Stimulated activated CD4-positive, alpha-beta T cell treated with anti-CD3 and anti-CD28 coated beads, Interleukin-4, amount 100 ng/mL, for 48 hours (primary cell): ENCODE results near the gene CDH18.

Experiments used
- DNase-seq, 2 donors: peaks; one replicate each; pipeline ENCODE4 v3.0.0-alpha.2; 2020; ENCODE audit warnings: low read depth in 2 of 2

CDH18 gene, protein sequence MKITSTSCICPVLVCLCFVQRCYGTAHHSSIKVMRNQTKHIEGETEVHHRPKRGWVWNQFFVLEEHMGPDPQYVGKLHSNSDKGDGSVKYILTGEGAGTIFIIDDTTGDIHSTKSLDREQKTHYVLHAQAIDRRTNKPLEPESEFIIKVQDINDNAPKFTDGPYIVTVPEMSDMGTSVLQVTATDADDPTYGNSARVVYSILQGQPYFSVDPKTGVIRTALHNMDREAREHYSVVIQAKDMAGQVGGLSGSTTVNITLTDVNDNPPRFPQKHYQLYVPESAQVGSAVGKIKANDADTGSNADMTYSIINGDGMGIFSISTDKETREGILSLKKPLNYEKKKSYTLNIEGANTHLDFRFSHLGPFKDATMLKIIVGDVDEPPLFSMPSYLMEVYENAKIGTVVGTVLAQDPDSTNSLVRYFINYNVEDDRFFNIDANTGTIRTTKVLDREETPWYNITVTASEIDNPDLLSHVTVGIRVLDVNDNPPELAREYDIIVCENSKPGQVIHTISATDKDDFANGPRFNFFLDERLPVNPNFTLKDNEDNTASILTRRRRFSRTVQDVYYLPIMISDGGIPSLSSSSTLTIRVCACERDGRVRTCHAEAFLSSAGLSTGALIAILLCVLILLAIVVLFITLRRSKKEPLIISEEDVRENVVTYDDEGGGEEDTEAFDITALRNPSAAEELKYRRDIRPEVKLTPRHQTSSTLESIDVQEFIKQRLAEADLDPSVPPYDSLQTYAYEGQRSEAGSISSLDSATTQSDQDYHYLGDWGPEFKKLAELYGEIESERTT

DNA sequence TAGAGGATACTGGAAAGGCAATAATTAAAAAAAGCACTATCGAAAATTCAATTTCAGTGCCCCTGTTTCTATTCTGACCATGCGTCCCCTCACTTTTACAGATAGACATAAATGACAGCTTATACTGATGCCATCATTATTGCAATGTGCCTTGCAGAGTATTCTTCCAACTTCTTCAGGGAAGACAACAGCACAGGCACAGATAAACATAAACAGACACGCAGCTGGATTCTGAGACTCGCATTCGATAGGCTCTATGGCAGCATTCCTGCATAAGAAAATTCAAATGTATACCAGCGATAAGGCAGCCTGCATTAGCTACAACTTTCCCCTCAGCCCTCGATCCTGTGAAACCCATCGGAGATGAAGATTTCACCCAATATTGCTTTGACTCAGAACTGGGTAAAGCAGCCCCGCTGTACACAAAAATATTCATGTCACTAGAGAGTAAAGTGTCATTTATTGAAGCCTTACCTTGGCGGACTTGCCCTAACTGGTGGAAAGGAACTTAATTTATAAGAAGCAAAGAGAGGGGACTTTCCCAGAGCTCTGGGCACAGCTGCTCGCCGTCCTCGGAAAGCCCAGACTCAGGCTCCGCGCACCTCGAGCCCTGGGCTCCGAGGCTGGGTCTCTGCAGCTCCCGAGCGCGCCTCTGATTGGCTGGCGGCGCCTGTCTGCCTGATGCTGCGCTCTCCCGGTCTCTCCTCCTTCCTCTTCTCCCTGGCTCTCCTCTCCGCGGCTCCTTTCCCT lies at the start of gene CDH18:
CDH18 (minus strand) TSS at position 589 of the 750 bp plus-strand sequence. CDS start 149,214 bp downstream, outside the sequence.
- no peak for DNase-seq

DNA sequence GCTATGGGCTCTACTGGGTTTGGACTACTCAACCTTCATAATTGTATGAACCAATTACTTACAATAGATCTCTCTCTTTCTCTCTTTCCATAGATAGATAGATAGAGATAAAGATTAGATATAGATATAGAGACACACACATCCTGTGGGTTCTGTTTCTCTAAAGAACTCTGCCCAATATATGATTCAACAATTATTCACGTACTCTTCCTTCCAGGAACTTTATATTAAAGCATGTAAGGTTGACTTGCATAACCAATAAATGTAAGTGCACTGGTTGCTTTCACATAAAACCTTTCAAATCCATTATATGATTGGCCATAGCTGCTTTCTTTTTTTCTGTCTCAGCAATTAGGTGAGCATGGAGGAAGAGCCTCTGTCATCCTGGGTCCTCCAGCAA lies 46.7 kb upstream of the CDH18 start:
- DNase-seq = no peak

DNA sequence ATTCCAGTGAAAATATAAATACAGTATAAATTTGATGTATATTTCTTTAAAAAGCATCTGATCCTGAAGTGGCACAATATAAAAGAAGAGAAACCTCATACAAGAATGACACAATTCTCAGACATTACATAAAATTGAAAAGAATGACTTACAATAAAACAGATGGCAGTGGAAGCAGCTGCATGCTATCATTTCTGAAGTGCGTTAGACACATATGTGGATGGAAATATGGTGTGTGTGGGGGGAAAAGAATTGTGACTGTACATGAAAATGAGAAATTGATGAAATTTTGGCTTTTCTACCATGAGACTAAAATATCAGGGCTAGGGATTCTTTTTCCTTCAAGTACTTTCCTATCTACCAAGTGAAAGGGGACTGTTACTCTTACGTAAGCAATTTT lies 45.9 kb upstream of the CDH18 start:
- no peak for DNase-seq

DNA sequence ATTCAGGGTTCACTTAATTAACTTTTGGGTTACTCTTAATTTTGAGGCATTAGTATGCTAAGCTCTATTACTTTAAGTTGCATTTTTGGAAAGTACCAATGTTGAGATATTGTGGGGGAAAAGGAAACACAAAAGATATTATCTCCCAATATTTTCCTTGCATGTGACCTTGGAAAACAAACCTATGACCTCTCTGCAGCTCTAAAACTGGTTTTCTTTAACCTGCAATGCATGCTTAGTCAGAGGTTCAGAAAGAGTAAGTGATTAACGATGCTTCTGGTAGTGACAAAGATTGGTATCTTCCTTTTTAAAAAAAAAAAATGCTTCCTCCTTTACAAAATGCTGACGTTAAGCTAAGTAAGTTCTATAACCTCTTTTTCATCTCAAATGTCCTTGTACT lies 44.9 kb upstream of the CDH18 start:
- DNase-seq = no peak

GRCh38 chr5:20030125-20030524 lies 42.1 kb upstream of the CDH18 start:
- no peak for DNase-seq

GRCh38 chr5:20029266-20029665 lies 41.3 kb upstream of the CDH18 start:
- no peak for DNase-seq

GRCh38 chr5:20028506-20028905 lies 40.5 kb upstream of the CDH18 start:
- no peak for DNase-seq

DNA sequence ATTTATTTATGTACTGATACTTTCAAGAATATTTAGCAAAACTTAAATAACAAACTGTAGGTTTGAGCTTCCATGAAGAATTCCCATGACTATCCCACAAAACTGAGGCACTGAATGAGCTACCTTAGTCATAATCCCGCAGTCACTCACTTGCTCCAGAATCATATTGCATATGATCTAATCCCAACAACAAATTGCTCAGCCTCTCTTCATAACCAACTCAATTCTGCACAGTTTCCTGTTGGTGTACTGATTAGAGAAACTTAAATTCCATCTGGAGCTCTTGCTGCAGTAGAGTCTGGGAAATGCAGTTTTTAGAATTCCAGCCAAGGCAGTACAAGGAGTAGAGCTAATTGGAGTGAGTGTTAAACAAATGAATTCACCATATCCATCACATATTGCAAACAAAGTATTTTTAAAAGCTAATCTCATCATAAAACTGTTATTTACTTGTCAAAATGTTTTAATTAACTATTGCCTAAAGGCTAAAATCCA lies 35.7 kb upstream of the CDH18 start:
- DNase-seq = no peak

DNA sequence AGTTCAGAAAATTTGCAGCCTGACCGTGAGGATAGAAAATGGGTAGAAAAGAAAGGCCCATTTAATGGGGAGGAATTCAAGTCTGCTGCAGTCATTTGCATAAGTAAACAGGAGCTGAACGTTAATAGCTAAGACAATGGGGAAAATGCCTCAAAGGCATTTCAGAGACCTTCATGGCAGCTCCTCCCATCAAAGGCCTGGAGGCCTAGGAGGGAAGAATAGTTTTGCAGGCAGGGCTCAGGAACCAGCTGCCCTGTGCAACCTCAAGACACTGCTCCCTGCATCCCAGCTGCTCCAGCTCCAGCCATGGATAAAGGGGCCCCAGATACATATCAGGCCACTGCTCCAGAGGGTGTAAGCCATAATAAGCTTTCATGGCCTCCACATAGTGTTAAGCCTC lies 32.2 kb upstream of the CDH18 start:
- DNase-seq = no peak

- no peak for DNase-seq
Measured at GRCh38 chr5:20017021-20017420, 29.0 kb upstream of the CDH18 start.

DNA sequence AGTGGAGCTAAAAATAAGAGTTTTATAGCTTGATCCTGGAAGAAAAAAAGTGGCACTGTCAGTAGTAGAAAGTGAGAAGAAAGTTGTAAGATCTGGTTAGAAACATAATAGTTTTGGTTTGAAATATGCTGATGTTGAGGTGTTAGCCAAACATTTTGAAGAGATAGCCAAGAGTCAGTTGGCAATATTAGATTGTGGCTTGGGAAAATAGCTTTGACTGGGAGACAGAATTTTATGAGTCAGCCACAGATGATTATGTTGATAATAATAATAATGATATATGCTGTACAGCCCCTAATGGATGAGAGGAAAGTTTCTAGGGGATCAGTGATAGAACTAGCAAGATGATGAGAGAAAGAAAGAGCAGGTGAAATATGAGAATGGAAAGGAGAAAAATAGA lies 12.4 kb upstream of the CDH18 start:
- no peak for DNase-seq

GRCh38 chr5:19988457-19988856 lies 457 bp upstream of the CDH18 start:
- no peak for DNase-seq

- no peak for DNase-seq
Measured at GRCh38 chr5:19986806-19987205, 1.2 kb downstream of the CDH18 start.

DNA sequence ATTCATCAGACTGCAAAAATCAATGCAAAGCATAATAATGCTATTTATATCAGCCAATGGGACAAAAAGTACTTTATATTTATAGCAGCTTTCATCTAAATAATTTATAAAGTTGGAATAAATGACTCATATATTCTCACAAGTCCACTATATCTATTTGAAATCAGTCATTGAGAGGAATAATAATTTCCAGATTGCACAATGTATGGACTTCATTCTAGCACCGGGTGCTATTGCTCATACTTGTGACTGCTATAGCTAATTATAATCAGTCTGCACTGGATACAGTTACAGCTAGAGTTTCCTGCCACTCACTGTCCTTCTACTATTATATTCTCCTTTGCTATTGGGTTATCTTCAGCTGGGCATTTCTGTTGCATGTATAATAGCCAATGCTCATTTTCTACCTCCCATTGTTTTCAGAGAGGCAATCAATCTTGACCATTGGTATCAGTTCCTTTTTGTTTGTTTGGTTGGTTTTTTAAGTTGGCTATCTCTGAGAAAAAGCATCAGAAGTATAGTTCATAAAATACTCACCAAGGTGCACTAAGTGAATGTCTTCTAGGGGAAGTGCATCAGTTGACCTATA lies 1.9 kb downstream of the CDH18 start:
- no peak for DNase-seq

GRCh38 chr5:19978476-19978875 lies 9.5 kb downstream of the CDH18 start:
- DNase-seq = no peak

GRCh38 chr5:19977099-19977498 lies 10.9 kb downstream of the CDH18 start:
- no peak for DNase-seq

DNA sequence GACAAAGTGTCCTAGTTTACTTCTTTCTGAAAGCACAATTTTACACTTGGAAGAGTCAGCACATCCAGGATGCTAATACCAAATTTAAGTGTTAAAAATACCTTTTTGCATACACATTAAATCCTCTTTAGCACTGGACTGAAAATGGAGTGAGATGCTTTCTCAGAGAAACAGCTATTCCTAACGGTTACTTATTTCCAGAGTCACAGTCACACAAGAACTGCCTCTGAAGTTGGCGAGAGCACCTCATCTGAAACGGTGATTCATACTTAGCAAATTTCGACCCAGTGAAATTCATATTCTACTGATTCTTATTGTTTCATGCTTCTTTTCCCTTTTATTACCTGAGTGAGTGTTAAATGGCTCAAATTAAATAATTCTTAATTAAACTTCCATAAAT lies 12.2 kb downstream of the CDH18 start:
- DNase-seq = no peak

DNA sequence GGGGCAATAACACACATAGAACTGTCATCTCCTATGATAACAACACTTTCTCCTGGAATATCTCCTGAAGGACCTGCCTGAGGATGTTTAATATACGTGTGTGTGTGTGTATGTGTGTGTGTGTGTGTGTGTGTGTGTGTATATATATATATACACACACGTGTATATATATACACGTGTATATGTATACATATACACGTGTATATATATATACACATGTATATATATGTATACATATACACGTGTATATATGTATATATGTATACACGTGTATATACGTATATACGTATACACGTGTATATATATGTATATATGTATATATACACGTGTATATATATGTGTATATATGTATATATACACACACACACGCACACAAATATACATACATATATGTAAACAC lies 27.5 kb downstream of the CDH18 start:
- no peak for DNase-seq

DNA sequence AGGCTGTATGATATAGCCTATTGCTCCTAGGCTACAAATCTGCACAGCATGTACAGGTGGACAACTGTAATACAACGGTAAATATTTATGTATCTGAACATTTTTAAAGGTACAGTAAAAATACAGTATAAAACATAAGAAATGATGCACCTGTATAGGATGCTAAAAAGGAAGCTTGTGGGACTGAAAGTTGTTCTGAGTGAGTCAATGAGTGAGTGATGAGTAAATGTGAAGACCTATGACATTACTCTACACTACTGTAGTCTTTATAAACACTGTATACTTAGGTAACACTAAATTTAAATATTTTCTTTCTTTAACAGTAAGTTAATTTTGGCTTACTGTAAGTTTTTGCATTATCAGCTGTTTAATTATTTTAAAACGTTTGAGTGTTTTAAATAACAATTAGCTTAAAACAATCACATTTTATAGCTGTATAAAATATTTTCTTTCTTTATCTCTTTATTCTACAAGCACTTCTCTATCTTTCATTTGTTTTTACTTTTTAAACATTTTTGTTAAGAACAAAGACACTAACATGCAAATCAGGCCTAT lies 28.1 kb downstream of the CDH18 start:
- no peak for DNase-seq

- no peak for DNase-seq
Measured at GRCh38 chr5:19950897-19951296, 37.1 kb downstream of the CDH18 start.

DNA sequence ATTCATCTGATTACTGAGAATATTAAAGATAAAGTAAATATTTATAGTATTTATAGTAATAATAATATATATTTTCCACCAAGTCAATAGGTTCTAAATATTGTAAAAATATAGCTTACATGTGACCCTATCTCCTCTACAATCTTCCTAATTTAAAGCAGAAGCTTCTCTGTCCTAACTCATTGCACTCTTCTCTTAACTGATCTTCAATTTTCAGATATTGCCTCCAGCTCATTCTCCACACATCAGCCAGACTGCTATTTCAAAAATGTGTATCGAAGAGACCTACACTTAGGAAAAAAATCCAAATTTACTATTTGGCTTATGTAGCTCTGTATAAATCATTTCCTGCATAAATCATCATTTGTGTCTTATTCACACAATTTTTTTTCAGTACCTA lies 47.8 kb downstream of the CDH18 start:
- DNase-seq = no peak

- DNase-seq = no peak
Measured at GRCh38 chr5:19930451-19930850, 57.5 kb downstream of the CDH18 start.
